ACC112 (cell line): ENCODE data around the gene TMTC2.

ENCODE experiments used
- H2AFZ ChIP-seq: fragments of 200-600 bp; sonication (generic); one replicate; pipeline ENCODE4 v1.6.0; 2017; ENCODE audit warnings: antibody characterized with exemption, low read length; ENCODE audit not compliant: unreplicated experiment
- H3K27ac ChIP-seq: fragments of 200-600 bp; sonication (generic); 2 replicates; pipeline ENCODE4 v1.5.1; 2014; ENCODE audit warnings: low read depth, mild to moderate bottlenecking, antibody characterized with exemption, low read length, moderate library complexity
- H3K27me3 ChIP-seq: fragments of 200-600 bp; sonication (generic); 2 replicates; pipeline ENCODE4 v1.6.1; 2014; ENCODE audit warnings: mild to moderate bottlenecking, antibody characterized with exemption, low read length, moderate library complexity, mixed read lengths; ENCODE audit not compliant: insufficient read depth
- H3K36me3 ChIP-seq: fragments of 200-600 bp; sonication (generic); 2 replicates; pipeline ENCODE4 v1.6.1; 2016; ENCODE audit warnings: mild to moderate bottlenecking, antibody characterized with exemption, low read length, moderate library complexity, mixed read lengths; ENCODE audit not compliant: insufficient read depth
- H3K4me1 ChIP-seq: fragments of 200-600 bp; sonication (generic); one replicate; pipeline ENCODE4 v1.6.1; 2016; ENCODE audit warnings: low read length, mixed read lengths; ENCODE audit not compliant: insufficient read depth, unreplicated experiment, control insufficient read depth
- H3K4me3 ChIP-seq: fragments of 200-600 bp; sonication (generic); 2 replicates; pipeline ENCODE4 v1.5.1; 2014; ENCODE audit warnings: mild to moderate bottlenecking, low read depth, low read length
- H3K79me2 ChIP-seq: fragments of 200-600 bp; sonication (generic); one replicate; pipeline ENCODE4 v1.6.0; 2016; ENCODE audit warnings: low read length; ENCODE audit not compliant: control insufficient read depth, unreplicated experiment, insufficient read depth

Gene TMTC2

GRCh38 chr12:82686168-82687020, at the start of gene TMTC2:
Gene TMTC2, plus strand, starts transcription at chr12:82686906.
- no peaks in the 10 kb centered on the region for H3K36me3 ChIP-seq
- H3K4me1 ChIP-seq: no peaks in the 10 kb centered on the region
- H3K4me3 ChIP-seq: peak within 1 kb of the TSS; percentile 84
- peak within 1 kb of the TSS; percentile 96 for H2AFZ ChIP-seq
- H3K27ac ChIP-seq: peak within 1 kb of the TSS; percentile 8; the same call in 1 of the 2 replicates
- no peaks in the 10 kb centered on the region for H3K79me2 ChIP-seq
- peaks cover 17% of the 10 kb centered on the region for H3K27me3 ChIP-seq

- Histone ChIP-seq H2AFZ (no peak overlapping the region), H3K4me1 (no peaks in the 10 kb centered on the region), H3K27ac (no peak overlapping the region), H3K27me3 (no peaks in the 10 kb centered on the region), H3K4me3 (no peak overlapping the region), H3K79me2 (no peaks in the 10 kb centered on the region), H3K36me3 (no peaks in the 10 kb centered on the region)
Observed at GRCh38 chr12:82638324-82638723, 48.4 kb upstream of the TMTC2 start.

- no peaks in the 10 kb centered on the region for H3K27me3 ChIP-seq
- H3K4me1 ChIP-seq: no peaks in the 10 kb centered on the region
- no peak overlapping the region for H3K27ac ChIP-seq
- no peaks in the 10 kb centered on the region for H3K36me3 ChIP-seq
- no peaks in the 10 kb centered on the region for H3K79me2 ChIP-seq
- H2AFZ ChIP-seq: no peak overlapping the region
- no peak overlapping the region for H3K4me3 ChIP-seq
Observed at GRCh38 chr12:82644896-82645295, 41.8 kb upstream of the TMTC2 start.

- Histone ChIP-seq H3K4me1 (peaks cover 2% of the 10 kb centered on the region), H3K36me3 (no peaks in the 10 kb centered on the region), H3K4me3 (no peak overlapping the region), H3K79me2 (no peaks in the 10 kb centered on the region), H3K27me3 (no peaks in the 10 kb centered on the region), H2AFZ (no peak overlapping the region), H3K27ac (no peak overlapping the region)
Observed at GRCh38 chr12:82645414-82645813, 41.3 kb upstream of the TMTC2 start.

- H2AFZ ChIP-seq: no peak overlapping the region
- H3K79me2 ChIP-seq: no peaks in the 10 kb centered on the region
- H3K36me3 ChIP-seq: no peaks in the 10 kb centered on the region
- H3K27ac ChIP-seq: no peak overlapping the region
- H3K27me3 ChIP-seq: no peaks in the 10 kb centered on the region
- peaks cover 12% of the 10 kb centered on the region for H3K4me1 ChIP-seq
- H3K4me3 ChIP-seq: no peak overlapping the region
Observed at GRCh38 chr12:82647853-82648252, 38.9 kb upstream of the TMTC2 start.

- H3K4me1 ChIP-seq: peaks cover 12% of the 10 kb centered on the region
- H3K27me3 ChIP-seq: no peaks in the 10 kb centered on the region
- H3K4me3 ChIP-seq: no peak overlapping the region
- no peak overlapping the region for H2AFZ ChIP-seq
- no peaks in the 10 kb centered on the region for H3K79me2 ChIP-seq
- H3K27ac ChIP-seq: no peak overlapping the region
- no peaks in the 10 kb centered on the region for H3K36me3 ChIP-seq
Observed at GRCh38 chr12:82648259-82648909, 38.3 kb upstream of the TMTC2 start.

- Histone ChIP-seq H3K79me2 (no peaks in the 10 kb centered on the region), H2AFZ (no peak overlapping the region), H3K4me3 (no peak overlapping the region), H3K4me1 (peaks cover 12% of the 10 kb centered on the region), H3K27ac (0 out of 2 replicates have a peak overlapping the region, but pooled peaks have one; percentile 10), H3K27me3 (no peaks in the 10 kb centered on the region), H3K36me3 (no peaks in the 10 kb centered on the region)
Observed at GRCh38 chr12:82650627-82651337, 35.9 kb upstream of the TMTC2 start.

- H2AFZ ChIP-seq: no peak overlapping the region
- H3K27me3 ChIP-seq: no peaks in the 10 kb centered on the region
- H3K4me1 ChIP-seq: peaks cover 12% of the 10 kb centered on the region
- H3K79me2 ChIP-seq: no peaks in the 10 kb centered on the region
- H3K36me3 ChIP-seq: no peaks in the 10 kb centered on the region
- H3K4me3 ChIP-seq: no peak overlapping the region
- no peak overlapping the region for H3K27ac ChIP-seq
Observed at GRCh38 chr12:82651489-82651888, 35.2 kb upstream of the TMTC2 start.

- Histone ChIP-seq H3K4me3 (no peak overlapping the region), H3K27me3 (no peaks in the 10 kb centered on the region), H3K36me3 (no peaks in the 10 kb centered on the region), H3K4me1 (peaks cover 12% of the 10 kb centered on the region), H2AFZ (no peak overlapping the region), H3K27ac (no peak overlapping the region), H3K79me2 (no peaks in the 10 kb centered on the region)
Observed at GRCh38 chr12:82652071-82652470, 34.6 kb upstream of the TMTC2 start.

- Histone ChIP-seq H2AFZ (no peak overlapping the region), H3K27me3 (no peaks in the 10 kb centered on the region), H3K4me1 (peaks cover 10% of the 10 kb centered on the region), H3K4me3 (no peak overlapping the region), H3K27ac (no peak overlapping the region), H3K36me3 (no peaks in the 10 kb centered on the region), H3K79me2 (no peaks in the 10 kb centered on the region)
Observed at GRCh38 chr12:82655751-82656150, 31.0 kb upstream of the TMTC2 start.
